ENCODE results near the gene TH. TPM values are rescaled to one million over a fixed set of nuclear protein-coding genes. Genes with fewer than 3 reads are reported as not detected.

TH gene
- total and polyA plus RNA-seq, 9 of the 15 experiments (the other 6 are each of a cell fraction or from before 2014, with no cell fraction given): not detected

DNA sequence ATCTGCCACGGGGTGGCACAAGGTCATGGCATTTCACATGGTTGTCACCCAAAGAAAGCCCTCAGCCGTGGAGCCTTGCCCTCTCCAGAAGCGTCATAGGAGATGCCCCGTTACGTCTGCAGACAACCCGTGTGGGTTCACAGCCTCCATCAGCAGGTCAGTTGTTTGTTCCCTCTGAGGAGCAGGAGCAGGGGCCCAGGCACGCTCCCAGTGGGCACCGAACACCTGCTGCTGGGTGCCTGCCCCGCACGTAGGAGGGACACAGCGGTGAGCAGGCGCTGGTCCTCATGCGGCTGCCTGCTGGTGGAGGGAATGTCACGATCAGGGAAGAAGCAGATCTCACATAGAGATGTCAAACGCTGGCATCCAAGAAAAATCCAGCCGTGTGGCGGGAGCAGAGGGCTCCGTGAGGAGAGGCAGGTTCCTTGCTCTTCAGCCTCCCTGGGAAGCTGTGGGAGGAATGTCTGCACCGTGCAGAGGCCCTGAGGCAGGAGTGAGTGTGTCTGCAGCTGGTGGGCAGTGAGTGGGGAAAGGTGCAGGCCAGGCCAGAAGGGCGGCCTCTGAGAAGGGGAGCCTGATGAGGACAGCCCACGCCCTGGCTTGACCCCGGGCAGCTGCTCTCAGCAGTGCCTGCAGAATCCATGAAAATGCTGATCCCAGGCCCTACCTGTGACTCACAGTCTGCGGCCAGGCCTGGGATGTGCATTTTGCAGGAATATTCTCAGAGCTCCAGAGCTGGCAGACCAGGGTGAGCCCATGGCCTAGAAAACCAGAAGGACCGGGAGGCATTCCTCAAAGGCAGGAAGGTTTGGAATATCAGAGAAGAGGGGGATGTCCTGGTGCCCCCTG lies 36.4 kb upstream of the TH start (continued):
- no peak for TF ChIP-seq COPS2 (conservative IDR thresholded peaks at IDR 0.05)
- no peak for TF ChIP-seq SLC30A9 (CRISPR knock-in tag; IDR thresholded peaks at IDR 0.05)
- no peak for TF ChIP-seq DNMT1 (IDR thresholded peaks at IDR 0.05)

DNA sequence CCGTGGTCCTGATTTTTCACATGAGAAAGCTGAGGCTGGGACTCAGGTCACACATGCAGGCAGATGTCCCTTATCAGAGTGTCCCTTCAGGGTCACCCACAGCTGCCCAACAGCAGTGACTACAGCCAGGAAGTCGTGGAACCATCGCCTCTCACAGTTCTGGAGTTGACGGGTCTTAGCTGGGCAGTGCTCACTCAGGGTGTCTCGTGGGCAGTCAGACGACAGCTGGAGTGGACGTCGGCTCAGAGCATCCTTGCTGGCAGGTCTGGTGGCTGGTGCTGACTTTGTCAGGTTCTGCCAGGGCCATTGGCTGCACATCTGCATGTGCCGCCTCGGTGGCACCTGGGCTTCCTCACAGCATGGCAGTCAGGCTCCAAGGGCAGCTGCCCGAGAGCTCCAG lies 35.6 kb upstream of the TH start:
- Histone ChIP-seq H3K79me2 (ENCODE audit: control insufficient read depth, insufficient read depth, low read length) (no peaks in the 10 kb centered on the region), H3K27me3 (ENCODE audit: control insufficient read depth in 2 of 2, insufficient read depth in 2 of 2, low read length in 2 of 2) (peaks cover 12 to 51% of the 10 kb centered on the region in 2 experiments), H3K4me3 (no peak overlapping the region), H3K27ac (ENCODE audit: extremely low read depth, low read depth, low read length) (no peak overlapping the region), H3K4me1 (replicated peaks in 1 of 2; ENCODE audit: control insufficient read depth in 2 of 2, insufficient read depth in 2 of 2, low read length in 2 of 2) (peaks cover 0 to 31% of the 10 kb centered on the region in 2 experiments; a peak in 2 of 5 replicates), H3K9ac (ENCODE audit: insufficient read depth in 1 of 2, low read depth in 2 of 2, low read length in 2 of 2) (no peak overlapping the region), H3K9me3 (replicated peaks; ENCODE audit: control insufficient read depth, insufficient read depth, low read depth, low read length) (no peaks in the 10 kb centered on the region), H3K4me2 (ENCODE audit: insufficient read depth, low read length) (no peak overlapping the region), H2AFZ (ENCODE audit: low read depth, low read length) (no peak overlapping the region), H3K36me3 (ENCODE audit: control insufficient read depth, insufficient read depth, low read length) (no peaks in the 10 kb centered on the region), H3K9me1 (ENCODE audit: control insufficient read depth, insufficient read depth, low read length) (no peaks in the 10 kb centered on the region), H4K20me1 (replicated peaks; ENCODE audit: control insufficient read depth, insufficient read depth, low read length) (no peaks in the 10 kb centered on the region)
- ChIA-PET POLR2A (interaction anchor here (0.6 kb wide), 1 partner anchor 56 kb away, joined by 3 read pairs; no protein-coding TSS in a partner anchor), CTCF (ENCODE audit: low intra/inter-chr PET ratio) (no interaction called here)
- ATAC-seq (no peak), DNase-seq (ENCODE audit: extremely low read depth in 1 of 4, low spot score in 3 of 4) (peak in 1 of 4 experiments; percentile 1), FAIRE-seq (no peak)
- no peak for TF ChIP-seq MBD2 (IDR thresholded peaks at IDR 0.05; ENCODE audit: borderline replicate concordance, low read depth)
- no TSS peak for BruUV-seq (replicated peaks)
- intact Hi-C loops (cut with micrococcal nuclease) (no loop called here), in situ Hi-C loops (cut with MboI) (loop anchor here (10.0 kb wide), 1 partner anchor 308 kb away; no protein-coding TSS in a partner anchor)
- WGBS (ENCODE audit: insufficient coverage, low coverage, missing lambda C conversion rate): 2% methylated on average over 11 of the region's 11 CpGs

All from K562 (cell line).